ENCODE results near the gene TRIM10.

TRIM10 gene

GRCh38 chr6:30160785-30161531, at the start of gene TRIM10:
Gene TRIM10 (minus strand): TSS chr6:30161211. CDS start chr6:30160858, 353 bp downstream.
- DNase-seq (ENCODE audit: low read depth in 3 of 3) = no peak

- DNase-seq (ENCODE audit: low read depth in 3 of 3) = no peak
Measured at GRCh38 chr6:30207619-30208295, 46.7 kb upstream of the TRIM10 start.

- DNase-seq (ENCODE audit: low read depth in 3 of 3) = no peak
Measured at GRCh38 chr6:30206799-30207618, 46.0 kb upstream of the TRIM10 start.

GRCh38 chr6:30206152-30206551, 45.1 kb upstream of the TRIM10 start:
- no peak for DNase-seq (ENCODE audit: low read depth in 3 of 3)

GRCh38 chr6:30204116-30204515, 43.1 kb upstream of the TRIM10 start:
- DNase-seq (ENCODE audit: low read depth in 3 of 3) = no peak

GRCh38 chr6:30202366-30202765, 41.4 kb upstream of the TRIM10 start:
- DNase-seq (ENCODE audit: low read depth in 3 of 3) = no peak

- DNase-seq (ENCODE audit: low read depth in 3 of 3) = no peak
Measured at GRCh38 chr6:30200551-30201281, 39.7 kb upstream of the TRIM10 start.

- no peak for DNase-seq (ENCODE audit: low read depth in 3 of 3)
Measured at GRCh38 chr6:30198166-30199084, 37.4 kb upstream of the TRIM10 start.

- no peak for DNase-seq (ENCODE audit: low read depth in 3 of 3)
Measured at GRCh38 chr6:30196376-30196775, 35.4 kb upstream of the TRIM10 start.

GRCh38 chr6:30195951-30196350, 34.9 kb upstream of the TRIM10 start:
- no peak for DNase-seq (ENCODE audit: low read depth in 3 of 3)

GRCh38 chr6:30194797-30195690, 34.0 kb upstream of the TRIM10 start:
- no peak for DNase-seq (ENCODE audit: low read depth in 3 of 3)

- no peak for DNase-seq (ENCODE audit: low read depth in 3 of 3)
Measured at GRCh38 chr6:30192076-30192475, 31.1 kb upstream of the TRIM10 start.

GRCh38 chr6:30188541-30188940, 27.5 kb upstream of the TRIM10 start:
- no peak for DNase-seq (ENCODE audit: low read depth in 3 of 3)

- no peak for DNase-seq (ENCODE audit: low read depth in 3 of 3)
Measured at GRCh38 chr6:30185846-30186484, 25.0 kb upstream of the TRIM10 start.

GRCh38 chr6:30184417-30185031, 23.5 kb upstream of the TRIM10 start:
- DNase-seq (ENCODE audit: low read depth in 3 of 3) = no peak

GRCh38 chr6:30180145-30180544, 19.1 kb upstream of the TRIM10 start:
- DNase-seq (ENCODE audit: low read depth in 3 of 3) = no peak

- DNase-seq (ENCODE audit: low read depth in 3 of 3) = no peak
Measured at GRCh38 chr6:30178837-30179236, 17.8 kb upstream of the TRIM10 start.

GRCh38 chr6:30175765-30176164, 14.8 kb upstream of the TRIM10 start:
- DNase-seq (ENCODE audit: low read depth in 3 of 3) = no peak

GRCh38 chr6:30172681-30173080, 11.7 kb upstream of the TRIM10 start:
- no peak for DNase-seq (ENCODE audit: low read depth in 3 of 3)

Data from stimulated activated CD4-positive, alpha-beta T cell treated with anti-CD3 and anti-CD28 coated beads, TNF-alpha, amount 100 ng/mL, for 24 hours (primary cell).